HEK293 (cell line): ENCODE results near the gene METRNL.

Experiments used
- CTCF ChIA-PET: fragments of 350-600 bp; formaldehyde crosslinking; extraction: SDS; loops from one replicate; lab custom pipeline; 2021; ENCODE audit warnings: antibody characterized with exemption; lab: Yijun Ruan, JAX
- POLR2A ChIA-PET: fragments of 300-600 bp; formaldehyde crosslinking; extraction: SDS; loops from one replicate; lab custom pipeline; 2020; ENCODE audit warnings: antibody characterized with exemption, inconsistent platforms; lab: Yijun Ruan, JAX
- H3K27ac ChIP-seq: fragments of 200-500 bp; sonication (Bioruptor generic); 2 replicates; pipeline ENCODE4 v1.5.1; 2014; ENCODE audit warnings: low read depth, low read length, control low read depth, inconsistent platforms; ENCODE audit errors: extremely low read depth
- H3K36me3 ChIP-seq, 2 experiments: fragments of 200-500 bp in 1 of 2; sonication (Bioruptor generic) in 1 of 2; 1 replicate in 1 of 2; 2 replicates in 1 of 2; pipeline ENCODE4 v1.5.1; 2014 to 2017; ENCODE audit warnings: inconsistent platforms in 2 of 2, low read length in 2 of 2; ENCODE audit not compliant: control insufficient read depth in 2 of 2, insufficient read depth in 1 of 2
- H3K4me1 ChIP-seq: fragments of 200-500 bp; sonication (Bioruptor generic); 2 replicates; pipeline ENCODE4 v1.5.1; 2014; ENCODE audit warnings: mild to moderate bottlenecking, low read length, inconsistent platforms; ENCODE audit not compliant: control insufficient read depth, insufficient read depth
- H3K4me3 ChIP-seq: 2 replicates; pipeline ENCODE4 v1.5.1; 2011; ENCODE audit warnings: low read depth, mild to moderate bottlenecking, control low read depth, low read length, moderate library complexity
- H3K9me3 ChIP-seq: fragments of 200-500 bp; sonication (Bioruptor generic); 2 replicates; pipeline ENCODE4 v1.5.1; 2014; ENCODE audit warnings: low read depth, low read length, inconsistent platforms; ENCODE audit not compliant: control insufficient read depth, insufficient read depth
- GLIS1 ChIP-seq: fragments of 450-650 bp; formaldehyde crosslinking; IDR thresholded peaks from 2 replicates; pipeline ENCODE4 v1.5.1; 2016; ENCODE audit warnings: missing biosample characterization, missing genetic modification characterization
- KLF1 ChIP-seq: fragments of 450-650 bp; formaldehyde crosslinking; IDR thresholded peaks from 2 replicates; pipeline ENCODE4 v1.5.1; 2016; ENCODE audit warnings: missing biosample characterization, missing genetic modification characterization
- ZBTB1 ChIP-seq: fragments of 450-650 bp; formaldehyde crosslinking; IDR thresholded peaks from 2 replicates; pipeline ENCODE4 v1.5.1; 2016; ENCODE audit warnings: missing biosample characterization, missing genetic modification characterization
- ZBTB21 ChIP-seq: fragments of 450-650 bp; formaldehyde crosslinking; IDR thresholded peaks from 2 replicates; pipeline ENCODE4 v1.5.1; 2017; ENCODE audit warnings: missing biosample characterization, missing genetic modification characterization
- ZNF133 ChIP-seq: fragments of 450-650 bp; formaldehyde crosslinking; IDR thresholded peaks from 2 replicates; pipeline ENCODE4 v1.5.1; 2016; ENCODE audit warnings: missing biosample characterization, missing genetic modification characterization
- ZNF155 ChIP-seq: fragments of 450-650 bp; formaldehyde crosslinking; IDR thresholded peaks from 2 replicates; pipeline ENCODE4 v1.5.1; 2016; ENCODE audit warnings: missing biosample characterization, missing genetic modification characterization
- ZNF211 ChIP-seq: fragments of 450-650 bp; formaldehyde crosslinking; IDR thresholded peaks from 2 replicates; pipeline ENCODE4 v1.5.1; 2016; ENCODE audit warnings: low read depth, missing biosample characterization, missing genetic modification characterization
- ZNF24 ChIP-seq: fragments of 450-650 bp; formaldehyde crosslinking; IDR thresholded peaks from 2 replicates; pipeline ENCODE4 v1.5.1; 2016; ENCODE audit warnings: missing biosample characterization, missing genetic modification characterization
- ZNF341 ChIP-seq: fragments of 450-650 bp; formaldehyde crosslinking; IDR thresholded peaks from 2 replicates; pipeline ENCODE4; 2016; ENCODE audit warnings: low read depth, missing biosample characterization, missing genetic modification characterization
- ZNF404 ChIP-seq: fragments of 450-650 bp; formaldehyde crosslinking; IDR thresholded peaks from 2 replicates; pipeline ENCODE4 v1.5.1; 2017; ENCODE audit warnings: missing biosample characterization, missing genetic modification characterization
- ZNF623 ChIP-seq: fragments of 450-650 bp; formaldehyde crosslinking; IDR thresholded peaks from 2 replicates; pipeline ENCODE4 v1.5.1; 2016; ENCODE audit warnings: missing biosample characterization, missing genetic modification characterization
- ZNF670 ChIP-seq: fragments of 450-650 bp; formaldehyde crosslinking; IDR thresholded peaks from 2 replicates; pipeline ENCODE4 v1.5.1; 2016; ENCODE audit warnings: missing biosample characterization, missing genetic modification characterization, low read depth
- ZNF776 ChIP-seq: fragments of 450-650 bp; formaldehyde crosslinking; IDR thresholded peaks from 2 replicates; pipeline ENCODE4 v1.5.0; 2017; ENCODE audit warnings: missing biosample characterization, missing genetic modification characterization, borderline replicate concordance
- ZNF777 ChIP-seq: fragments of 450-650 bp; formaldehyde crosslinking; IDR thresholded peaks from 2 replicates; pipeline ENCODE4 v1.5.1; 2017; ENCODE audit warnings: missing biosample characterization, missing genetic modification characterization, borderline replicate concordance
- ZNF791 ChIP-seq: fragments of 450-650 bp; formaldehyde crosslinking; IDR thresholded peaks from 2 replicates; pipeline ENCODE4 v1.5.1; 2016; ENCODE audit warnings: missing biosample characterization, missing genetic modification characterization
- ZSCAN18 ChIP-seq: fragments of 450-650 bp; formaldehyde crosslinking; IDR thresholded peaks from 2 replicates; pipeline ENCODE4 v1.5.1; 2016; ENCODE audit warnings: missing biosample characterization, missing genetic modification characterization
- ZSCAN30 ChIP-seq: fragments of 450-650 bp; IDR thresholded peaks from 2 replicates; pipeline ENCODE4 v1.5.1; 2018; ENCODE audit warnings: missing biosample characterization, mild to moderate bottlenecking, missing genetic modification characterization, moderate library complexity
- TF ChIP-seq, protein P1 (sequence below): fragments of 450-650 bp; IDR thresholded peaks from 2 replicates; pipeline ENCODE4 v1.5.1; 2018; ENCODE audit warnings: missing biosample characterization, missing genetic modification characterization
- TF ChIP-seq, protein P2 (sequence below): fragments of 450-650 bp; formaldehyde crosslinking; IDR thresholded peaks from 2 replicates; pipeline ENCODE4 v1.5.1; 2017; ENCODE audit warnings: missing biosample characterization, missing genetic modification characterization
- TF ChIP-seq, protein P3 (sequence below): fragments of 450-650 bp; formaldehyde crosslinking; IDR thresholded peaks from 2 replicates; pipeline ENCODE4 v1.5.1; 2017; ENCODE audit warnings: missing biosample characterization, missing genetic modification characterization
- TF ChIP-seq, protein P4 (sequence below): fragments of 450-650 bp; formaldehyde crosslinking; conservative IDR thresholded peaks from 2 replicates; pipeline ENCODE4 v1.5.1; 2016; ENCODE audit warnings: low read depth, missing biosample characterization, missing genetic modification characterization

METRNL gene

DNA sequence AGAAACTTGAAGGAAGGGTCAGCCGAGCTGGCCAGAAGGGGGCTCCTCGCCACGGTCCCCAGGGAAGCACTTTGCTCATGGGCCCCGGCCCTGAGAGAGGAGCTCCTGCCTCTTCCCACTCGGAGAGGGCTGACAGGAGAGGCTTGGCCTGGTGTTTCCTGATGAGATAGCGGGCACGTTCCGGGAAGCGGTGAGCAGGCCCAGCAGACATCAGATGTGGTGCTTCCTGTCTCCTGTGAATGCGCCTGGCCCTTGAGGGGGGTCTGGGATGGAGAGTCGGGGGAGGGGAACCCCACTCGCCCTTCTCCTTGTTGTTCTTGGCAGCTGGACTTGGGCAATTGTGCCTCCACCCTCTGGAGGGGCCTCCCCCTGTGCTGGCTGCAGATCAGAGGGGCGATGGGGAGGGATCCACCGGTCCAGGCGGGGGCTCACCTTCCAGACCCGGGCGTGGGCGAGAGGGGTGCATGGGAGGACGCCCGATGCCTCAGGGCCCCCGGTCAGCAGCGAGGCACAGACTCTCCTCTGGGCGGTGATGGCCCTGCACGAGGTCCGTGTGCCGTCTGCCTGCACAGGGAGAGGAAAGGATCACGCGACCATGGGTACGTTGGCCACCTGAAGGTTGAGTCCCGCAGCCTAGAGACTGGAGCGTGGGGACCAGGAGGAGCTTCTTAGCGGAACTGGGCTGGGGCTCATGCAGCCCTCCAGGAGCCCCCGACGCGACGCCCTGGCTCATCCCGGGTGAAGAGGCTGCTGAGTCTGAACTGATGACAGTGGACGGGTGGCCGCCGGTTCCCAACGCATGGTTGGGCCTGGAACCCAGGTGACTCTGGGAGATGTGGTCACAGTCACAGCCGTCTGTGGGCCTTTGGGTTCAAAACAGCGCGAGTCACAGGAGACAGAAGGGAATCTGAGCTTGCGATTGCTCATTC, 25.4 kb downstream of the METRNL start:
- Histone ChIP-seq H3K4me3 (no peak overlapping the region), H3K9me3 (no peaks in the 10 kb centered on the region), H3K27ac (no peak overlapping the region), H3K36me3 (no peaks in the 10 kb centered on the region), H3K4me1 (peaks cover 7% of the 10 kb centered on the region)
- TF ChIP-seq GLIS1 (tag by site-specific recombination): peak; percentile 61
- TF ChIP-seq, protein P1, sequence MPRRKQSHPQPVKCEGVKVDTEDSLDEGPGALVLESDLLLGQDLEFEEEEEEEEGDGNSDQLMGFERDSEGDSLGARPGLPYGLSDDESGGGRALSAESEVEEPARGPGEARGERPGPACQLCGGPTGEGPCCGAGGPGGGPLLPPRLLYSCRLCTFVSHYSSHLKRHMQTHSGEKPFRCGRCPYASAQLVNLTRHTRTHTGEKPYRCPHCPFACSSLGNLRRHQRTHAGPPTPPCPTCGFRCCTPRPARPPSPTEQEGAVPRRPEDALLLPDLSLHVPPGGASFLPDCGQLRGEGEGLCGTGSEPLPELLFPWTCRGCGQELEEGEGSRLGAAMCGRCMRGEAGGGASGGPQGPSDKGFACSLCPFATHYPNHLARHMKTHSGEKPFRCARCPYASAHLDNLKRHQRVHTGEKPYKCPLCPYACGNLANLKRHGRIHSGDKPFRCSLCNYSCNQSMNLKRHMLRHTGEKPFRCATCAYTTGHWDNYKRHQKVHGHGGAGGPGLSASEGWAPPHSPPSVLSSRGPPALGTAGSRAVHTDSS (tag by site-specific recombination): no peak
- TF ChIP-seq KLF1 (tag by site-specific recombination): peak; percentile 87
- 0 out of 2 replicates have a peak, but pooled peaks have one; percentile 13 for TF ChIP-seq ZNF341
- POLR2A ChIA-PET: interaction anchor here (1.0 kb wide), 1 partner anchor 25 kb away, joined by 4 read pairs; the partner anchor contains the start of gene METRNL
- CTCF ChIA-PET: interaction anchor here (0.7 to 1.3 kb wide), 2 partner anchors 20 kb away, joined by 3 read pairs; no protein-coding TSS in a partner anchor

- TF ChIP-seq ZNF623 (no peak), ZNF24 (tag by site-specific recombination) (no peak), ZNF791 (tag by site-specific recombination) (no peak), ZNF776 (no peak), ZBTB1 (no peak), ZSCAN18 (no peak), ZBTB21 (tag by site-specific recombination) (no peak), ZNF155 (tag by site-specific recombination) (no peak), ZNF211 (tag by site-specific recombination) (no peak), ZNF133 (tag by site-specific recombination) (no peak), ZNF404 (no peak), ZNF777 (tag by site-specific recombination) (no peak), ZSCAN30 (no peak), ZNF670 (no peak)
- TF ChIP-seq, protein P2, sequence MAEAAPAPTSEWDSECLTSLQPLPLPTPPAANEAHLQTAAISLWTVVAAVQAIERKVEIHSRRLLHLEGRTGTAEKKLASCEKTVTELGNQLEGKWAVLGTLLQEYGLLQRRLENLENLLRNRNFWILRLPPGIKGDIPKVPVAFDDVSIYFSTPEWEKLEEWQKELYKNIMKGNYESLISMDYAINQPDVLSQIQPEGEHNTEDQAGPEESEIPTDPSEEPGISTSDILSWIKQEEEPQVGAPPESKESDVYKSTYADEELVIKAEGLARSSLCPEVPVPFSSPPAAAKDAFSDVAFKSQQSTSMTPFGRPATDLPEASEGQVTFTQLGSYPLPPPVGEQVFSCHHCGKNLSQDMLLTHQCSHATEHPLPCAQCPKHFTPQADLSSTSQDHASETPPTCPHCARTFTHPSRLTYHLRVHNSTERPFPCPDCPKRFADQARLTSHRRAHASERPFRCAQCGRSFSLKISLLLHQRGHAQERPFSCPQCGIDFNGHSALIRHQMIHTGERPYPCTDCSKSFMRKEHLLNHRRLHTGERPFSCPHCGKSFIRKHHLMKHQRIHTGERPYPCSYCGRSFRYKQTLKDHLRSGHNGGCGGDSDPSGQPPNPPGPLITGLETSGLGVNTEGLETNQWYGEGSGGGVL: no peak
- TF ChIP-seq, protein P1 (tag by site-specific recombination): no peak
- TF ChIP-seq, protein P3, sequence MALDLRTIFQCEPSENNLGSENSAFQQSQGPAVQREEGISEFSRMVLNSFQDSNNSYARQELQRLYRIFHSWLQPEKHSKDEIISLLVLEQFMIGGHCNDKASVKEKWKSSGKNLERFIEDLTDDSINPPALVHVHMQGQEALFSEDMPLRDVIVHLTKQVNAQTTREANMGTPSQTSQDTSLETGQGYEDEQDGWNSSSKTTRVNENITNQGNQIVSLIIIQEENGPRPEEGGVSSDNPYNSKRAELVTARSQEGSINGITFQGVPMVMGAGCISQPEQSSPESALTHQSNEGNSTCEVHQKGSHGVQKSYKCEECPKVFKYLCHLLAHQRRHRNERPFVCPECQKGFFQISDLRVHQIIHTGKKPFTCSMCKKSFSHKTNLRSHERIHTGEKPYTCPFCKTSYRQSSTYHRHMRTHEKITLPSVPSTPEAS: no peak
- TF ChIP-seq, protein P4, sequence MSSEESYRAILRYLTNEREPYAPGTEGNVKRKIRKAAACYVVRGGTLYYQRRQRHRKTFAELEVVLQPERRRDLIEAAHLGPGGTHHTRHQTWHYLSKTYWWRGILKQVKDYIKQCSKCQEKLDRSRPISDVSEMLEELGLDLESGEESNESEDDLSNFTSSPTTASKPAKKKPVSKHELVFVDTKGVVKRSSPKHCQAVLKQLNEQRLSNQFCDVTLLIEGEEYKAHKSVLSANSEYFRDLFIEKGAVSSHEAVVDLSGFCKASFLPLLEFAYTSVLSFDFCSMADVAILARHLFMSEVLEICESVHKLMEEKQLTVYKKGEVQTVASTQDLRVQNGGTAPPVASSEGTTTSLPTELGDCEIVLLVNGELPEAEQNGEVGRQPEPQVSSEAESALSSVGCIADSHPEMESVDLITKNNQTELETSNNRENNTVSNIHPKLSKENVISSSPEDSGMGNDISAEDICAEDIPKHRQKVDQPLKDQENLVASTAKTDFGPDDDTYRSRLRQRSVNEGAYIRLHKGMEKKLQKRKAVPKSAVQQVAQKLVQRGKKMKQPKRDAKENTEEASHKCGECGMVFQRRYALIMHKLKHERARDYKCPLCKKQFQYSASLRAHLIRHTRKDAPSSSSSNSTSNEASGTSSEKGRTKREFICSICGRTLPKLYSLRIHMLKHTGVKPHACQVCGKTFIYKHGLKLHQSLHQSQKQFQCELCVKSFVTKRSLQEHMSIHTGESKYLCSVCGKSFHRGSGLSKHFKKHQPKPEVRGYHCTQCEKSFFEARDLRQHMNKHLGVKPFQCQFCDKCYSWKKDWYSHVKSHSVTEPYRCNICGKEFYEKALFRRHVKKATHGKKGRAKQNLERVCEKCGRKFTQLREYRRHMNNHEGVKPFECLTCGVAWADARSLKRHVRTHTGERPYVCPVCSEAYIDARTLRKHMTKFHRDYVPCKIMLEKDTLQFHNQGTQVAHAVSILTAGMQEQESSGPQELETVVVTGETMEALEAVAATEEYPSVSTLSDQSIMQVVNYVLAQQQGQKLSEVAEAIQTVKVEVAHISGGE: no peak
- no peak overlapping the region for H3K4me3 ChIP-seq
- no peak overlapping the region for H3K27ac ChIP-seq
- CTCF ChIA-PET: interaction anchor here (1.3 kb wide), 1 partner anchor 20 kb away, joined by 3 read pairs; no protein-coding TSS in a partner anchor
- POLR2A ChIA-PET: no interaction called here
- H3K9me3 ChIP-seq: no peaks in the 10 kb centered on the region
- H3K4me1 ChIP-seq: peaks cover 13% of the 10 kb centered on the region
- H3K36me3 ChIP-seq: no peaks in the 10 kb centered on the region
Observed at GRCh38 chr17:83105512-83105911, 26.1 kb downstream of the METRNL start.
